ENCODE data around the gene ARPC5L. TPM values are rescaled to one million over a fixed set of nuclear protein-coding genes. Genes with fewer than 3 reads are reported as not detected.

ARPC5L gene
- total RNA-seq, 1 experiment from 2014 or later = 47.2 TPM

- TF ChIP-seq, protein P1, sequence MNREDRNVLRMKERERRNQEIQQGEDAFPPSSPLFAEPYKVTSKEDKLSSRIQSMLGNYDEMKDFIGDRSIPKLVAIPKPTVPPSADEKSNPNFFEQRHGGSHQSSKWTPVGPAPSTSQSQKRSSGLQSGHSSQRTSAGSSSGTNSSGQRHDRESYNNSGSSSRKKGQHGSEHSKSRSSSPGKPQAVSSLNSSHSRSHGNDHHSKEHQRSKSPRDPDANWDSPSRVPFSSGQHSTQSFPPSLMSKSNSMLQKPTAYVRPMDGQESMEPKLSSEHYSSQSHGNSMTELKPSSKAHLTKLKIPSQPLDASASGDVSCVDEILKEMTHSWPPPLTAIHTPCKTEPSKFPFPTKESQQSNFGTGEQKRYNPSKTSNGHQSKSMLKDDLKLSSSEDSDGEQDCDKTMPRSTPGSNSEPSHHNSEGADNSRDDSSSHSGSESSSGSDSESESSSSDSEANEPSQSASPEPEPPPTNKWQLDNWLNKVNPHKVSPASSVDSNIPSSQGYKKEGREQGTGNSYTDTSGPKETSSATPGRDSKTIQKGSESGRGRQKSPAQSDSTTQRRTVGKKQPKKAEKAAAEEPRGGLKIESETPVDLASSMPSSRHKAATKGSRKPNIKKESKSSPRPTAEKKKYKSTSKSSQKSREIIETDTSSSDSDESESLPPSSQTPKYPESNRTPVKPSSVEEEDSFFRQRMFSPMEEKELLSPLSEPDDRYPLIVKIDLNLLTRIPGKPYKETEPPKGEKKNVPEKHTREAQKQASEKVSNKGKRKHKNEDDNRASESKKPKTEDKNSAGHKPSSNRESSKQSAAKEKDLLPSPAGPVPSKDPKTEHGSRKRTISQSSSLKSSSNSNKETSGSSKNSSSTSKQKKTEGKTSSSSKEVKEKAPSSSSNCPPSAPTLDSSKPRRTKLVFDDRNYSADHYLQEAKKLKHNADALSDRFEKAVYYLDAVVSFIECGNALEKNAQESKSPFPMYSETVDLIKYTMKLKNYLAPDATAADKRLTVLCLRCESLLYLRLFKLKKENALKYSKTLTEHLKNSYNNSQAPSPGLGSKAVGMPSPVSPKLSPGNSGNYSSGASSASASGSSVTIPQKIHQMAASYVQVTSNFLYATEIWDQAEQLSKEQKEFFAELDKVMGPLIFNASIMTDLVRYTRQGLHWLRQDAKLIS (CRISPR knock-in tag; IDR thresholded peaks at IDR 0.05; ENCODE audit: borderline replicate concordance) = 0 out of 2 replicates have a peak, but pooled peaks have one; percentile 20
- TF ChIP-seq NR3C1 (CRISPR knock-in tag; conservative IDR thresholded peaks at IDR 0.05; ENCODE audit: low read depth) (no peak; the same call in 1 of the 2 replicates), SMAD4 (CRISPR knock-in tag; IDR thresholded peaks at IDR 0.05) (peak; percentile 75), ZNF317 (CRISPR knock-in tag; IDR thresholded peaks at IDR 0.05; ENCODE audit: borderline replicate concordance, low read depth) (peak; percentile 23; the same call in 1 of the 2 replicates), ZNF416 (CRISPR knock-in tag; IDR thresholded peaks at IDR 0.05) (peak; percentile 78; the same call in 1 of the 2 replicates), GRHL2 (CRISPR knock-in tag; IDR thresholded peaks at IDR 0.05; ENCODE audit: insufficient replicate concordance, severe bottlenecking) (no peak), HMGA2 (CRISPR knock-in tag; IDR thresholded peaks at IDR 0.05) (no peak), SMAD3 (CRISPR knock-in tag; IDR thresholded peaks at IDR 0.05; ENCODE audit: borderline replicate concordance) (peak; percentile 72; the same call in 1 of the 2 replicates), TP53 (CRISPR knock-in tag; IDR thresholded peaks at IDR 0.05) (peak; percentile 47; the same call in 1 of the 2 replicates), GABPB1 (CRISPR knock-in tag; IDR thresholded peaks at IDR 0.05) (peak; percentile 84), ZSCAN18 (CRISPR knock-in tag; IDR thresholded peaks at IDR 0.05) (no peak), GTF2I (CRISPR knock-in tag; conservative IDR thresholded peaks at IDR 0.05) (0 out of 2 replicates have a peak, but pooled peaks have one; percentile 15), FOXK1 (CRISPR knock-in tag; IDR thresholded peaks at IDR 0.05) (no peak; the same call in 1 of the 2 replicates), KAT7 (CRISPR knock-in tag; IDR thresholded peaks at IDR 0.05; ENCODE audit: borderline replicate concordance) (0 out of 2 replicates have a peak, but pooled peaks have one; percentile 86), CDX4 (CRISPR knock-in tag; IDR thresholded peaks at IDR 0.05; ENCODE audit: borderline replicate concordance) (no peak), SOX15 (CRISPR knock-in tag; IDR thresholded peaks at IDR 0.05) (no peak), IRF2 (CRISPR knock-in tag; IDR thresholded peaks at IDR 0.05; ENCODE audit: borderline replicate concordance, low read depth) (0 out of 2 replicates have a peak, but pooled peaks have one; percentile 63), ZNF138 (CRISPR knock-in tag; conservative IDR thresholded peaks at IDR 0.05) (no peak), NFYB (CRISPR knock-in tag; conservative IDR thresholded peaks at IDR 0.05; ENCODE audit: low read depth) (0 out of 2 replicates have a peak, but pooled peaks have one; percentile 42), CREB1 (CRISPR knock-in tag; IDR thresholded peaks at IDR 0.05) (no peak)
- TF ChIP-seq, protein P2, sequence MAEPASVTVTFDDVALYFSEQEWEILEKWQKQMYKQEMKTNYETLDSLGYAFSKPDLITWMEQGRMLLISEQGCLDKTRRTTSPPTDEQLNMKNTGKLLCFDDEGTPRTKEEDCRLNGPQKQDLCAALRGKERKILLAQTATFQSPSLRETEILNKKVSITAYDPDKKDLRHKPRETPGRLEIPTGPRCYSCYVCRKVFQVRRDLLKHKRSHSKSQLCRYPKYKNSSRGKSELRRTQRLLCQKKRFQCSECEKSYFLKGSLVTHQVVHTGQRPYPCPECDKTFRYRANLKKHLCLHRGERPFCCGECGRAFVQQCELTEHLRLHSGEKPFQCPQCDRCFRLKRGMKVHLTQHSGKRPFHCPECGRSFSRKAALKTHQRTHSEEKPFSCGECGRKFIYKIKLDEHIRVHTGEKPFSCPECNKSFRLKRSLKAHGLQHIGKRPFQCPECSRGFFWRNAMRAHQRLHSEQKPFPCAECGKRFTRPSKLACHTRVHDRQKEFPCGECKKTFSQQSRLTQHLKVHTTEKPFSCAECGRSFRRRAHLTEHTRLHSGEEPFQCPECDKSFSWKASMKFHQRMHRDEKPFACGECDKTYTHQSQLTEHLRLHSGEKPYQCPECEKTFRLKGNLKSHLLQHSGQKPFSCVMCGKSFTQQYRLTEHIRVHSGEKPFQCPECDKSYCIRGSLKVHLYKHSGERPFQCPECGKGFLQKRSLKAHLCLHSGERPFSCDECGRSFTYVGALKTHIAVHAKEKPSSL (CRISPR knock-in tag; conservative IDR thresholded peaks at IDR 0.05) = no peak
- TF ChIP-seq, protein P3, sequence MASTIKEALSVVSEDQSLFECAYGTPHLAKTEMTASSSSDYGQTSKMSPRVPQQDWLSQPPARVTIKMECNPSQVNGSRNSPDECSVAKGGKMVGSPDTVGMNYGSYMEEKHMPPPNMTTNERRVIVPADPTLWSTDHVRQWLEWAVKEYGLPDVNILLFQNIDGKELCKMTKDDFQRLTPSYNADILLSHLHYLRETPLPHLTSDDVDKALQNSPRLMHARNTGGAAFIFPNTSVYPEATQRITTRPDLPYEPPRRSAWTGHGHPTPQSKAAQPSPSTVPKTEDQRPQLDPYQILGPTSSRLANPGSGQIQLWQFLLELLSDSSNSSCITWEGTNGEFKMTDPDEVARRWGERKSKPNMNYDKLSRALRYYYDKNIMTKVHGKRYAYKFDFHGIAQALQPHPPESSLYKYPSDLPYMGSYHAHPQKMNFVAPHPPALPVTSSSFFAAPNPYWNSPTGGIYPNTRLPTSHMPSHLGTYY (CRISPR knock-in tag; IDR thresholded peaks at IDR 0.05) = no peak
- TF ChIP-seq, protein P4, sequence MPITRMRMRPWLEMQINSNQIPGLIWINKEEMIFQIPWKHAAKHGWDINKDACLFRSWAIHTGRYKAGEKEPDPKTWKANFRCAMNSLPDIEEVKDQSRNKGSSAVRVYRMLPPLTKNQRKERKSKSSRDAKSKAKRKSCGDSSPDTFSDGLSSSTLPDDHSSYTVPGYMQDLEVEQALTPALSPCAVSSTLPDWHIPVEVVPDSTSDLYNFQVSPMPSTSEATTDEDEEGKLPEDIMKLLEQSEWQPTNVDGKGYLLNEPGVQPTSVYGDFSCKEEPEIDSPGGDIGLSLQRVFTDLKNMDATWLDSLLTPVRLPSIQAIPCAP (CRISPR knock-in tag; IDR thresholded peaks at IDR 0.05) = no peak
- TF ChIP-seq, protein P5, sequence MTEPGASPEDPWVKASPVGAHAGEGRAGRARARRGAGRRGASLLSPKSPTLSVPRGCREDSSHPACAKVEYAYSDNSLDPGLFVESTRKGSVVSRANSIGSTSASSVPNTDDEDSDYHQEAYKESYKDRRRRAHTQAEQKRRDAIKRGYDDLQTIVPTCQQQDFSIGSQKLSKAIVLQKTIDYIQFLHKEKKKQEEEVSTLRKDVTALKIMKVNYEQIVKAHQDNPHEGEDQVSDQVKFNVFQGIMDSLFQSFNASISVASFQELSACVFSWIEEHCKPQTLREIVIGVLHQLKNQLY (CRISPR knock-in tag; IDR thresholded peaks at IDR 0.05) = 0 out of 2 replicates have a peak, but pooled peaks have one; percentile 40
- TF ChIP-seq, protein P6, sequence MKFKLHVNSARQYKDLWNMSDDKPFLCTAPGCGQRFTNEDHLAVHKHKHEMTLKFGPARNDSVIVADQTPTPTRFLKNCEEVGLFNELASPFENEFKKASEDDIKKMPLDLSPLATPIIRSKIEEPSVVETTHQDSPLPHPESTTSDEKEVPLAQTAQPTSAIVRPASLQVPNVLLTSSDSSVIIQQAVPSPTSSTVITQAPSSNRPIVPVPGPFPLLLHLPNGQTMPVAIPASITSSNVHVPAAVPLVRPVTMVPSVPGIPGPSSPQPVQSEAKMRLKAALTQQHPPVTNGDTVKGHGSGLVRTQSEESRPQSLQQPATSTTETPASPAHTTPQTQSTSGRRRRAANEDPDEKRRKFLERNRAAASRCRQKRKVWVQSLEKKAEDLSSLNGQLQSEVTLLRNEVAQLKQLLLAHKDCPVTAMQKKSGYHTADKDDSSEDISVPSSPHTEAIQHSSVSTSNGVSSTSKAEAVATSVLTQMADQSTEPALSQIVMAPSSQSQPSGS (CRISPR knock-in tag; IDR thresholded peaks at IDR 0.05; ENCODE audit: borderline replicate concordance, low read depth) = no peak
These were observed at the start of gene ARPC5L, which contains the start of gene RPL35 (continued) for GRCh38 chr9:124861342-124862229.
